SK-N-MC (cell line): ENCODE data around the gene RIMS1.

Experiments used
- EZH2 ChIP-seq: fragments of 200-600 bp; sonication (generic); IDR thresholded peaks from one replicate; pipeline ENCODE4 v1.6.1; 2017; ENCODE audit warnings: antibody characterized with exemption
- FOXP2 ChIP-seq: optimal IDR thresholded peaks from 2 replicates; pipeline ENCODE3; 2011; ENCODE audit warnings: mild to moderate bottlenecking, moderate library complexity; ENCODE audit not compliant: insufficient read depth; ENCODE audit errors: extremely low read length, control extremely low read depth
- POLR2AphosphoS5 ChIP-seq: IDR thresholded peaks from 2 replicates; pipeline ENCODE4 v1.6.1; 2012; ENCODE audit warnings: mild to moderate bottlenecking, low read depth, low read length, borderline replicate concordance

- no peak for TF ChIP-seq POLR2AphosphoS5
- no peak for TF ChIP-seq EZH2
- no peak for TF ChIP-seq FOXP2
Observed at GRCh38 chr6:72401865-72402264, 515.5 kb downstream of the RIMS1 start.
